HG03354 (cell line): ENCODE measurements around the gene SMAD2.

Experiments used
- ATAC-seq: cut with Tn5 transposase; IDR thresholded peaks from one replicate; pipeline ENCODE4 v1.9.1; 2021; ENCODE audit warnings: mild to moderate bottlenecking; ENCODE audit not compliant: unreplicated experiment, poor library complexity, severe bottlenecking

The SMAD2 gene

GRCh38 chr18:47800756-47801155, 129.7 kb downstream of the SMAD2 start:
- ATAC-seq: no peak

DNA sequence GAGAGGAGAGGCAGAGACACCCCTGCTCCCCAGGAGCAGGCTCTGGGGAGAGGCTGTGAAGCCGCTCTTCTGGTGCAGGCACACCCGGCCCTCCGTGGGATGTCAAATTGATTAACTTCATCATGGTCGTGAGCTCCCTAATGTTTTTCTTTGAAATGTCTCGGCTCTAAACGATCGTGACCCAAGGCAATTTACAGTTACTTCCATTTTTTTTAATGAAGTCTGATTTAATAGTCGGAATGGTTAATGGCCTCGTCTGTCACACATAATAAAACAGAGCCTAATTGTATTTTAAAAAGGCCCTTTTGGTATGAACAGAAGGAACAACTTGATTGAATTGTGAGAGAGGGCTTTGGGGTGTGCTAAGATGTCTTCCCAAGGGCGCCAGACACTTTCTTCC, 130.2 kb downstream of the SMAD2 start:
- no peak for ATAC-seq

DNA sequence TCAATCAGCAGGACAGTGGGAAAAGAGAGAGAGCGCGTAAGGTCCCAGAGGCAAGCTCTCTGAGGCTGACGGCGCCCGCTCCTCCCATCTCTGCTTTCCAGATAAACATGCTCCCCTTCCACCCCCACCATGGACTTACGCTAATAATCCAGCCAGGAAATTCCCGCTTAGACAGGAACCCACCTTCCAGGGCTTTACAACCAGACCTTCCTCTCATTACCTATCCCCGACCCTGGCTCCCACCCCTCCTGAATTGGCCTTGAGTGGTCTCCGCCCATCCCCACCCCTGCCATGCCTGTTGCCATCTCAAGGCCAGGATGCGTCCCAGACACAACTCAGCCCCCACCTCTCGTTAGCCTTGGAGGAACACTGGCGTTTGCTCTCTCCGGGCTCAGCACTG, 131.1 kb downstream of the SMAD2 start:
- ATAC-seq: no peak

DNA sequence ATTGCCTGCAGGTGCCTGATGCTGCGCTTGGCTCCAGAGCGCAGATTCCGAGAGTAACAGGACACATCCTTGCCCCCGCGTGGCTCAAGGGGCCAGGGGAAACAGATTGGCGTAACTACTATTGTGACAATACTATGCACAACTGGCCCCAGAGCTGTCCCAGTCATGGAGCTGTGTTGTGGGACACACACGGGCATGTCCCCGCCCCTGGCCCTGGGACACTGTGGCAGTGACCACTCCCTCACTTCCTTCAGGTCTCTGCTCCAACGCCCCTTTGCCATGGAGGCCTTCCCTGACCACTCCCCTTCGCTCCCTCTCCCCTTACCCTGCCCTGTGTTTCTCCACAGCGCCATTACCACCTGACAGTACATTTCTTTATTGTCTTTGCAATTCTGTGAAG, 132.1 kb downstream of the SMAD2 start:
- ATAC-seq: no peak

- ATAC-seq: no peak
Observed at GRCh38 chr18:47797126-47797525, 133.3 kb downstream of the SMAD2 start.

GRCh38 chr18:47795434-47795814, 135.0 kb downstream of the SMAD2 start:
- ATAC-seq: no peak

DNA sequence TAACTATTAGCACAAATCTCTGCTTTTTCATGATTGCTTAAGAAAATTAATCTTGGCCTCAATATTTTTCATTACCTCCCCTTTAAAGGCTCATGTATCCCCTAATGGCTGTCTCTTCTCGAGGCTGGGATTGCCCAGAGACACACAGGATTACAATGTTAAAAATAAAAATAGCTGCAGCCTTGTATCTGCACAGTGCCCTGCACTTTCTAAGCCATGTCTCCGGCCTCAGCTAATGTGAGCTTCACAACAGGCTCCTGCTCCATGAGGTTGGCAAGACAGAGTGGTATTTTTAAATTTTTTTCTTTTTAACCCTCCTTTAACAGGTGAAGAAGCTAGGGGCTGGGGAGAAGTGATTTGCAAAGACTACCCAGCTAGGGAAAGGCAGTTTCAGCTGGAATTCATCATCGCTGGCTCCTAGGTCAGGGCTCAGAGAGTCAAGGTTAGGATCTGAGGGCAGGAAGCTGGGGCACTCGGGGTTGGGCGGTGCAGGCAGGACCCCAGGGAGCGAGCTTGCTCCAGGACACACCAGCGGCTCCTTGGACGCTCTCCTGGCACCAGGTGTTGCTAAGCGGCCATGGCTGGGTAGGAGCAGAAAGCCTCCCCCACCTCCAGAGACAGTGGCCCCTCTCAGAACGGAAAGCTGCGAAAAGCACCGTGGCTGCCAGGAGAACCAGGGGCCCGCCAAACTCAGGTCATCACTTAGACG, 135.6 kb downstream of the SMAD2 start:
- ATAC-seq: no peak

GRCh38 chr18:47793609-47794008, 136.8 kb downstream of the SMAD2 start:
- no peak for ATAC-seq

DNA sequence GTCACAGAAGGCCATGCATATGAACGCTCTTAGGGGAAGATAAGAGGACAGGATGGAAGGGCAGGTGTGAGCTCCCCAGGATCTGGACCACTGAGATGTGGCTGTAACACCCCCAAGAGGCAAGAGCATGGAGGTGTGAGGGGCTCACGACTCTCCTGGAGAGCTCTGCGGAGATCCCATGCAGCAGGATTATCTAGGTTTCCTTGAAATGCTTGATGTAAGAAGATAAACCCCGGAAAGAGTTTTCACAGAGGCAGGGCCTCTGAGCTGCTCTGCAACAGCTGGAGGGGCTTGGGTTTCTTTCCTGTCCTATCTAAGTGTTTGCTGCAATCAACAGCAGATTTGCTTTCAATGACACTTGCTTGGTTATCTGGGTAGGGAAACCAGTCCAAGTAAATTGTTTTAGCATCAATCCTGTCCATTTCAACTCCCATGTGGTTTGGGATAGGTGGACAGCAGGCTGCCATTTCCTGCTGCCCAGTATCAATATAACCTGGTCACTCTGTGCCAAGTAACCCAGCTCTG, 138.9 kb downstream of the SMAD2 start:
- no peak for ATAC-seq

- ATAC-seq: no peak
Observed at GRCh38 chr18:47790036-47790435, 140.4 kb downstream of the SMAD2 start.

DNA sequence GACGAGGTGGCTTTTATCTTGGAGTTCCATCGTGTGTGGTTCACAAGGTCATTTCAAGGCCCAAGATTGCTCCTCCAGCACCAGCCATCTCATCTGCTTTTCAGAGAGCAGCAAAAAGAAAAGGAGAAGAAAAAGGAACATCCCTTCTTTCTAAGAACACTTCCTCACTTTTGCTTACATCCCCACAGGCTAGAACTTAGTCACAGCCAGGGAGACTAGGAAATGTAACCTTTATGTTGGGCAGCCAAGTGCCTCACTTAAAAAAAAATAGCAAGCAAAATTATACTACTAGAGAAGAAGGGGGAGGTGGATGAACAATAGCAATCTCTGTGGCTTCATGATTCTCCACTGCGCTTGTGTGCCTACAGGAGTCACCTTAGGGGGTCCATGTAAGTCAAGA, 141.8 kb downstream of the SMAD2 start:
- ATAC-seq: no peak

DNA sequence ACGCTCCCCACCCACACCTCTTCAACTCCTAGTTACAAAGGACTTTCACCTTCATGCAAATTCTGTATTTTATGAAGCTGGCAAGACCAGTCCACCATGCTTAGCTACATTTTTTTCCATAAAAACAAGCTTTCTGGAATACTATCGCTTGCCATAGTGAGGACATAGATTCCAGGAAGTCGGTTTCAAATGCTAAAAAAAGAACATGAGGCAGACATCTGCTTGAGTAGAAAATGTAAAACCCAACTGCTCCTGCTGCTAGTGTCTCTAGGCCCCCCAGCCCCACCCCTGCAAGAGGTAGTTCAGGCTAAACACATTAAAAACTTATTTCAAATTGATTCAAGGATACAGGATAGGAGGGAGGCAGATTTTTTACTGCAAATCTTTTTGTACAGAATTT, 148.9 kb downstream of the SMAD2 start:
- no peak for ATAC-seq

- no peak for ATAC-seq
Observed at GRCh38 chr18:47780011-47780725, 150.3 kb downstream of the SMAD2 start.

DNA sequence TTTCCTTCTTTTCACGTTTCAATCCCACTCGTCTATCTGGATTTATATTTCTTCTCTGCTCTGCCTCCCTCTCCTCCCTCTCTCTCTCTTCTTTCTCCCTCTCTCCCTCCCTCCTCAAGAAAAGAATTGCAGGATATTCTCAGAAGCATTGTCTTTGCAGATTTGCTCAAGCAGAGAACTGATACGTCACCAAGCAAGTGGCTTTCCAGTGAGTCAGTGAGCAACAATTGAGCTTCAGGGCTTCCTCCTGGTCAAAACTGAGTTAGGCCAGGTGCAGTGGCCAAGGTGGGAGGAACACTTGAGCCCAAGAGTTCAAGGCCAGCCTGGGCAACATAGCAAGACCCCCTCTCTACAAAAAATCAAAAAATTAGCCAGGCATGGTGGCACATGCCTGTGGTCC, 151.1 kb downstream of the SMAD2 start:
- no peak for ATAC-seq

DNA sequence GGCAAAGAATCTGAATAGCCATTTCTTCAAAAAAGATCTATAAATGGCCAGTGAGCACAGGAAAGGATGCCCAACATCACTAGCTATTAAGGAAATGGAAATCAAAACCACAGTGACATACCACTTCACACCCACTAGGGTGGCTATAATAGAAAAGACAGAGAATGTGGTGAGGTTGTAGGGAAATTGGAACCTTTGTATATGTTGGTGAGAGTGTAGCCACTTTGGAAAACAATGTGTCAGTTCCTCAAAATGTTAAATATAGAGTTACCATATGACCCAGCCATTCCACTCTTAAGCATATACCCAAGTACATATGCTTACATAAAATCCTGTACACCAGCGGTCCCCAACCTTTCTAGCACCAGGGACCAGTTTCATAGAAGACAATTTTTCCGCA, 152.8 kb downstream of the SMAD2 start:
- no peak for ATAC-seq

GRCh38 chr18:47775961-47776360, 154.5 kb downstream of the SMAD2 start:
- ATAC-seq: no peak

DNA sequence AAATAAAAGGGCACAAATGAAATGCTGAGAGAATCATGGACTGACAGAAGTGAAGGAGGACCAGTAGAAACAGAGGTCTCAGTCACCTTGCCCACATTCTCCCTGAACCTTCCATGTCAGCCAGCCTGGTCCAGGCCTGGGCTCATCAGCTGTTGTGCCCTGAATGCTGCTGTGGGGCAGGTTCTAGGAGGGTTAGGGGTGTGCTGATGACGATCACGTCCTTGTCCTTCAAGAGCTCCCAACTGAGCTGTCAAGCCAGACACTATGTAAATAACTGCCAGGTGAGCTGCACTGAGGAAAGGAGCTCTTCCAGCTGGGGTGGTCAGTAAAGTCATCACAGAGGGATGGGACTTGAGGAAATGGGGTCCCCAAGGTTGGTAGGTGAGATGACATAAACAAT, 156.5 kb downstream of the SMAD2 start:
- no peak for ATAC-seq

- no peak for ATAC-seq
Observed at GRCh38 chr18:47772374-47773248, 157.8 kb downstream of the SMAD2 start.

- no peak for ATAC-seq
Observed at GRCh38 chr18:47771922-47772321, 158.5 kb downstream of the SMAD2 start.

- no peak for ATAC-seq
Observed at GRCh38 chr18:47767699-47768098, 162.8 kb downstream of the SMAD2 start.
